Stimulated activated CD8-positive, alpha-beta memory T cell treated with anti-CD3 and anti-CD28 coated beads, Interleukin-4, amount 100 ng/mL, for 1 hour (primary cell): ENCODE measurements around the gene HTATSF1.

Experiments used
- DNase-seq, 2 donors: peaks; one replicate each; pipeline ENCODE4 v3.0.0-alpha.2; 2020; ENCODE audit warnings: low read depth in 2 of 2, low spot score in 1 of 2

HTATSF1 gene, protein sequence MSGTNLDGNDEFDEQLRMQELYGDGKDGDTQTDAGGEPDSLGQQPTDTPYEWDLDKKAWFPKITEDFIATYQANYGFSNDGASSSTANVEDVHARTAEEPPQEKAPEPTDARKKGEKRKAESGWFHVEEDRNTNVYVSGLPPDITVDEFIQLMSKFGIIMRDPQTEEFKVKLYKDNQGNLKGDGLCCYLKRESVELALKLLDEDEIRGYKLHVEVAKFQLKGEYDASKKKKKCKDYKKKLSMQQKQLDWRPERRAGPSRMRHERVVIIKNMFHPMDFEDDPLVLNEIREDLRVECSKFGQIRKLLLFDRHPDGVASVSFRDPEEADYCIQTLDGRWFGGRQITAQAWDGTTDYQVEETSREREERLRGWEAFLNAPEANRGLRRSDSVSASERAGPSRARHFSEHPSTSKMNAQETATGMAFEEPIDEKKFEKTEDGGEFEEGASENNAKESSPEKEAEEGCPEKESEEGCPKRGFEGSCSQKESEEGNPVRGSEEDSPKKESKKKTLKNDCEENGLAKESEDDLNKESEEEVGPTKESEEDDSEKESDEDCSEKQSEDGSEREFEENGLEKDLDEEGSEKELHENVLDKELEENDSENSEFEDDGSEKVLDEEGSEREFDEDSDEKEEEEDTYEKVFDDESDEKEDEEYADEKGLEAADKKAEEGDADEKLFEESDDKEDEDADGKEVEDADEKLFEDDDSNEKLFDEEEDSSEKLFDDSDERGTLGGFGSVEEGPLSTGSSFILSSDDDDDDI

GRCh38 chrX:136497556-136498052 lies at the start of gene HTATSF1:
HTATSF1 (plus strand) TSS chrX:136497592; CDS start chrX:136497685, 93 bp downstream.
- DNase-seq: peak in 1 of 2 donors; percentile 0

DNA sequence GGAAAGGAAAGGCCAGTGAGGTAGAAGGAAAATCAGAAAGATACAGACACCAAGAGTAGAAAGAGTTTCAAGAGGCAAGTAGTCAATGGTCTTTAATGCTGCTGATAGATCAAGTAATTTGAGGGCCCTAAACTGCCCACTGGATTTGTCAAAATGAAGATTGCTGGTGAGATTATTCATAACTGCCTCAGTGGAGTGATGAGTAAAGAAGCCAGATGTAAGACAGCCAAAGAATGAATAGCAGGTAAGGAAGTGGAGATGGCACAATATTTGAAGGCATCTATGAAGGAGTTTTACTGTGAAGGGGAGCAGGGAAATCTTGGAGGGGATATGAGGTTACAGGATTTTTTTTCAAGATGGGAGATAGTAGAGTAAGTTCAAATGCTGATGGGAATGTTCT lies 49.4 kb upstream of the HTATSF1 start:
- DNase-seq: no peak

DNA sequence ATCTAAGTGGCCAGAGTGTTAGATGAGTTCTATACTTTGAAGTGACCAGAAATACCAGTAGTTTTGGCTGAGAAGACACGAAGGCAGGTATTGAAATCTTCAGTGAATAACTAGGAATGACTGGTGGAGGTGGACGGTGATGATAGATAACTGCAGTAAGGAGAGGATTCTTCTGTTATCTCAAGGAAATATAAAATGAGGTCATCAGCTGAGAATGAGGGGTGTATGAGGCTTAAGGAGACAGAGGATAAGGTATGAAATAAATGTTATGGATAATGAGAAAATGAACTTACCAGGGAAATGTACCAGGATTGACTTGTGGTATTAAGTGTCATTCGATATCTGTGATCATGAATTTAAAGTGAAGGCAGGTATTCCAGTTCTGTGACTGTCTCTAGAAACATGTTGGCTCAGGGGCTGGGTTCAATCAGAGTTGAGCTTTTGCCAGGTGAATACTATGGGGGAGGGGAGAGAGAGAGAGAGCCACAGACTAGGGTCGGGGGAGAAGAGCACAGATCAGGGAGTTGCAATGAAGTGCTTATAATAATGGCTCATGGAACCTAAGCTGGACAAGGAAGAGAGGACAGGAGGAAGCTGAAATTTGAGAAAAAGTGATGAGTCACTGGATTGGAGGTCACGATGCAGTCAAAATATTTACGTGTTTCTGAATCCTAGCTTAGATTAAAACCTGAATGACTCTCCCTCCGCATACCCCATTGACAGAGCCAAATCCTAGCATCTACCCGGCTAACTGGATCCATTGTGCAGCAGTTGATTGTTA lies 47.2 kb upstream of the HTATSF1 start:
- DNase-seq: no peak

GRCh38 chrX:136452614-136453013 lies 44.8 kb upstream of the HTATSF1 start:
- DNase-seq: no peak

DNA sequence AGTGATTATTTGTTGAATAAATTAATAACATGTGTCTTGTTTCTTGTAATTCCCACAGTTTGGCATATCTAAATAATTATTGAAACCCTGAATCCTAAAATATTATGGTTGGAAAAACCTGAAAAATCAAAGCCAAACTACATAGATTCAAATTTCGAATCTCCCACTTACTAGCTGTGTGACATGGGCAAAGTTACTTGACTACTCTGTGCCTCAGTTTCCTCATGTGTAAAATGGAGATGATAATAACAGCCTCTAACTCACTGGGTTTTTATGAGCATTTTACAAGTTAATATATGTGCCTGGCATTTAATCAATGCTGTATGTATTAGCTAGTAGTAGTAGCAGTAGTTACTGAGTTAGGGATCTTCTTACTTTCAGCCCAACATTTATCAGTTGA lies 44.3 kb upstream of the HTATSF1 start:
- DNase-seq: no peak

DNA sequence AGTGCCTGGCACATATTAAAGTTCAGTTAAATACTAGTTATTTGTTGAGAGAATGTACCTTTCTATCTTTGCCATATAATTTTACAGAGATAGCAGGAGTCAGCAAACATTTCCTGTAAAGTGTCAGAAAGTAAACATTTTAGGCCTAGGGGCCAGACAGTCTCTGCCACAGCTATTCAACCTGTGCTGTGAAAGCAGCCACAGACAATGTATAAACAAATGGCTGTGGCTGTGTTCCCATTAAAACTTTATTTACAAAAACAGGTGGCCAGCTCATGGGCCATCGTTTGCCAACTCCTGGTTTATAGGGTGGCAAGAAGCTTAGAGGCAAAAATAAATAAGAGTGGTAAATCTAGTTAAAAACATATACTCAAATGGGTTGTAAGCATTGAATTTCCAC lies 43.6 kb upstream of the HTATSF1 start:
- no peak for DNase-seq

DNA sequence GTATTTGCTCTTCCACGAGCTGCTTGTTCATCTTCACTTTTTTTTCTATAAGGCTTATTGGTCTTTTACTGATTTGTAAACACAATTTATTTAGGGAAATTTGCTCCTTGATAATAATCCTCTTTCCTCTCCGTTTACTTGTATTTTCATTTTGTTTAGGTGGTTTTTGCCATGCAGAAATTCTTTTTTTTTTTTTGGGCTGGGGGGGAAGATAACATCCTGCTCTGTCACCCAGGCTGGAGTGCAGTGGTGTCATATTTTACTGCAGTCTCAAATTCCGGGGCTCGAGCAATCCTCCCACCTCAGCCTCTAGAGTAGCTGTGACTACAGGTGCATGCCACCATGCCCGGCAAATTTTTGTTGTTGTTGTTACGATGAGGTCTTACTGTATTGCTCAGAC lies 41.3 kb upstream of the HTATSF1 start:
- no peak for DNase-seq

DNA sequence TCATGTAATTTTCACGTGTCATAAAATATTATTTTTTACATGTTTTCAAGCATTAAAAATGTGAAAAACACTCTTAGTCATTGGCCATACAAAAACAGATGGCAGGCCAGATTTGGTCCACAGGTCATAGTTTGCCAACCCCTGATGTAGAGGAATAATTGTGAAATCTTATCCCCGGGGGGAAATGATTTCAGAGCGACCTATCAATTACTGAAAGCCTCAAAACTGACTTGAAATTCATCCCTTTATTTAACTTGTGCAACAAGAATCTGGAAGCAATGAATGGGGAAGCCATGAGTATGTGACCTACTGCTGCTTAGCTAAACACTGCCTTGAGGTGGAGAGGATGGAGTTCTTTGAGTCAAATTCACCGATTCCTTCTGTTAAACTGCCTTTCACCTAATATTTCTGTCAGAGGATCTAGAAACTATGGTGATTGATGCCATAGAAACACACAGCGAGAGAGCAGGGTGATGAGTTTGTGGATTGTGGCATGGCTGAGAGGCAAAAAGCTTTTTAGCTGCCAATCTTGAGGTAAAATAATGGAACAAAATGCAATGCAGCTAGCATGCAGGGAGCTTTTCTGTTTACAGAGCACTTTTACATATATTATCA lies 40.0 kb upstream of the HTATSF1 start:
- no peak for DNase-seq

- DNase-seq: no peak
Observed at GRCh38 chrX:136464589-136464988, 32.8 kb upstream of the HTATSF1 start.

DNA sequence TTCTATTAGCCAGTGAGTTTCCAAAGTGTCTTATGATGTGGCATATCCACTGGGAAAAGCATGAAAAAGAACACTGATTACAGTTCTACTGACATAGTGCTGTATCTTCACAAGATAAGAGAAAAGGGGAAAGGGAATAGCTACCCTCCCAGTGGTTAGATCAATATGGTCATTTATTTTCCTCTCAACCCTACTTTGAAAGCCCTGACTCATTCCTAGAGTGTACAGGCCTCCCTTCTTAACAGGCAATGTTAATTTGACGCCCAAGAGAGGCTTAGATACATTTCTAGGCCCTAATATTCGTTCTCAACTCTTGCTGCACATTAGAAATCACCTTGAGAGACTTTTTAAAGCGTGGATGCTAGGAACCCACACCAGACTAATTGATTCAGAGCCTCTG lies 30.1 kb upstream of the HTATSF1 start:
- no peak for DNase-seq

DNA sequence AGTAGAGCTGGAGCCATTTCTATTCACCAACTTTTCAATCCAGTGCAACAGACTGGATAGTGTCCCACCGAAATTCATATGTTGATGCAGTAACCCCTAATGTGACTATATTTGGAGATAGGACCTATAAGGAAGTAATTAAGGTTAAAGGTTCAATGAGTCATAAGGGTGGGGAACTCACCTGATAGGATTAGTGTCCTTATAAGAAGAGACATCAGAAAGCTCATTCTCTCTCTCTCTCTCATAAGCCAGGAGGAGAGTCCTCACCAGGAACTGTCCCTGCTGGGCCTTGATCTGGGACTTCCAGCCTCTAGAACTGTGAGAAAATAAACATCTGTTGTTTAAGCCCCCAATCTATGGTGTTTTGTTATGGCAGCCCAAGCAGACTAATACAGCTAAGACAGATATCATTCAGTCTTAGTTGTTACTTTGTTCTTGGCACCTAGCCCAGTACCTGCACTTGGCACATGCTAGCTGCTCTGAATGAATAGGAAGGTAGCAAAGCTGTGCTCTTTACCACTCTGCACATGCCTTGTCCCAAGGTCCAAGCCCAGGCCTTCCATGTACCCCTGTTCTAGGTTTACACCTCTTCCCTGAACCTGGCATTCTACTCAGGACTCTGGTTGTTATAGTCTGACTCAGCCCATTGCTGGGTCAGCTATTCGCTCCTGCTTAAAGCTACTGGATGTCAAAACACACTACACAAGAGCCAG lies 28.8 kb upstream of the HTATSF1 start:
- DNase-seq: no peak

DNA sequence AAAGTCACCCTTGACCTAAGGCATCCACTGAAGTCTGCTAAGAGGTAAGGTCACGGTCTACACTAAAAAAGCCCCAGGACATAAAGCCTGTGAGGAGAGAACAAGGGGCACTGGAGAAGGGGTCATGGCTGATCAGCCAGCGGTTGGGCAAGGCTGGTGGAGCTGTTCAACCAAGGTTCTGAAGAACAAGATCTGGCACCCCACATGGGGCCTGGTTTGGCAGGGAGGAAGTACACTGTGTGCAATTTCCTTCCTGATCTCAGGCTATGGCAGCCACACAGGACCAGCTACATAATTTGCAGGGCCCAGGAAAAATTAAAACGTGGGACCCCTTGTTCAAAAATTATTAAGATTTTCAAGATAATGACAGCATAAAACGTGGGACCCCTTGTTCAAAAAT lies 23.7 kb upstream of the HTATSF1 start:
- DNase-seq: no peak

DNA sequence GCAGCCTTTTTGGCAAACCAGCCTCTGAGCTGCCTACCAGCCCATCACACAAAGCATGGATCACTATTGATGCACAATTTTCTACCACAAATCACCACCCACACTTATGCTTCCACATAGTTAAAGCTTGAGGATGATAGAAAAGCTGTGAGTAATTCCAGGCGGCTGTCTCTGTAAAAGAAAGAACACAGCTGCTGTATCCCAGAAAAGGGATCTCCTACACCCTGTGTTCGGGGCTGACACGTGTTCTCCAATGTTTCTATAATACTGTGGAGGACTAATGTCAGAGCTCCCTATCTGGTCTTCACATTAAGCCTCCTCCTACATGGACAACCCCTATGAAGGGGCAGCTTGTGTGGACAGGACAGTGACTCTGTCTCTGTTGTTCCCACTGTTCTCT lies 22.2 kb upstream of the HTATSF1 start:
- DNase-seq: no peak

DNA sequence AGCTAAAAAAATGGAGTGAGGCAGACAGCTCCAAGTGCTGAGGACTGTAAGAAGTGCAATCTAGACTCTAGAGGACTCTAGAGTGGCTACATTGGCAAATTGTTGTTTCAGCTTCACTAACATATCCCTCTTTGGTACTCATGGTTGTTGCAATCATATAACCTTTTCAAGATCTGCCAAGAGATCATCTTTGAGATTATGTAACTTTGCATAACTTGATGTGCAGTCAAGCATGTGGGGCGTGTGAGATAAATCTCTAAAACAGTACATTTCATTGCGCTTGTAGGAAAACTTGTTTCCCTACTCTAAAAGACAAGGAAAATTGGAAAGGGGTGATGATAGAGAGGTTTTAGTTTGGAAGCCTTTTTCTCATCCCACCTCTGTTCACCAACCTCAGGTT lies 20.9 kb upstream of the HTATSF1 start:
- DNase-seq: no peak

GRCh38 chrX:136477026-136477425 lies 20.4 kb upstream of the HTATSF1 start:
- DNase-seq: no peak

- DNase-seq: no peak
Observed at GRCh38 chrX:136480383-136480782, 17.0 kb upstream of the HTATSF1 start.

DNA sequence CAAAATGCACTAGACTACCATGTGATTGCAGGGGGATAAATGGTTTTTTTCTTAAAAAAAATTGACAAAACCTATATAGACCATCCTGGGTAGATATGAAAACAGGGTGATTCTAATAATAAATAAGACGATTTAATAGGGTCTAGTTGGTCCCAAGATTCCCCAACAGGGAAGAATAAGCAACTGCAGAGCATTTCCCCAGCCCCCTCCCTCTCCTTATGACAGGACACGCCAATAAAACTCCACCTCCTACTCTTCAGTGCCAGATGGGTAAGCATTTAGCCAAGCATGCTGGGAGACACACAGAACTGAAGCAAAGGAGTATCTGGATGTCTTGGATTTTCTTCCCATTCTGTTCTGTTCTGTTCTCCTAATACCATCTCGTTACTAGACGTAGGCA lies 9.7 kb upstream of the HTATSF1 start, which contains the start of gene BRS3:
TSS of gene BRS3 (plus strand) at position 301 of the 400 bp plus-strand sequence. CDS start 168 bp downstream, outside the sequence.
- no peak for DNase-seq

DNA sequence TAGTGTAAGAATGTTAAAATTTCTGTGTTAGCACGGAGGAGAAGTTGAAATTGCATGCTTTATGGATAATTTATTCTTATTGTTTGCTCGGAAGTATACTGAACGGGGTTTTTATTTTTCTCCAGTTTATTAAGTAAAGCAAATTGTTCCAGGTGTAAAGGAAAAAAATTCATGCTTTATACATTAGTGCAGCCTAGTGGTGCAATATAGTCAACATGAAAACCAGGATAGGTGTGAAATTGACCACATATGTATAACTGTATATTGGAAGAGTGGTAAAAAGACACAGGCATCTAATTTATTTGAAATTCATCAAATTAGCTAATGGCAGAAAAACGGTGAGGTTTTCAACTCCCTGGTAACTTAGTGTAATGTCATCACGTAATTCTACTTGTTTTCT lies 8.7 kb upstream of the HTATSF1 start:
- no peak for DNase-seq

DNA sequence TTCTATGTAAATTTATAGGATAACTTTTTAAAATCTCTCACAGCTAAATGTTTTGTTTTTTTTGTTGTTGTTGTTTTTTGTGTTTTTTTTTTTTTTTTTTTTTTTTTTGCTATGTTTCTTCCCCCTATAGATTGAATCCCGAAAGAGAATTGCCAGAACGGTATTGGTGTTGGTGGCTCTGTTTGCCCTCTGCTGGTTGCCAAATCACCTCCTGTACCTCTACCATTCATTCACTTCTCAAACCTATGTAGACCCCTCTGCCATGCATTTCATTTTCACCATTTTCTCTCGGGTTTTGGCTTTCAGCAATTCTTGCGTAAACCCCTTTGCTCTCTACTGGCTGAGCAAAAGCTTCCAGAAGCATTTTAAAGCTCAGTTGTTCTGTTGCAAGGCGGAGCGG lies 5.6 kb upstream of the HTATSF1 start:
- no peak for DNase-seq

- no peak for DNase-seq
Observed at GRCh38 chrX:136493011-136493410, 4.4 kb upstream of the HTATSF1 start.
